Mesenchymal stem cell (in vitro differentiated cells and primary cell): ENCODE results near the gene PDE6B.
"Not testable (repeated sequence)": the region's sequence is repeated elsewhere in the genome, so short reads cannot be mapped to it uniquely, and the experiment has no call there.

Source experiments
- DNase-seq: peaks from one replicate; pipeline ENCODE4 v3.0.0-alpha.2; 2013
- H2AFZ ChIP-seq: one replicate; pipeline ENCODE4 v1.6.1; 2013; ENCODE audit warnings: low read depth, mild to moderate bottlenecking, control low read depth, inconsistent platforms, low read length, moderate library complexity
- H2AK5ac ChIP-seq: 2 replicates; pipeline ENCODE4 v1.6.1; 2013; ENCODE audit warnings: low read length, moderate library complexity, mild to moderate bottlenecking, inconsistent platforms; ENCODE audit not compliant: severe bottlenecking
- H2BK120ac ChIP-seq: one replicate; pipeline ENCODE4 v1.6.1; 2013; ENCODE audit warnings: low read depth, mild to moderate bottlenecking, inconsistent platforms, low read length, moderate library complexity
- H2BK12ac ChIP-seq, 2 experiments: one replicate each; pipeline ENCODE4 v1.6.1; 2013; ENCODE audit warnings: inconsistent platforms in 2 of 2, low read length in 2 of 2, mild to moderate bottlenecking in 2 of 2, moderate library complexity in 2 of 2, control low read depth in 1 of 2
- H2BK15ac ChIP-seq: one replicate; pipeline ENCODE4 v1.6.1; 2013; ENCODE audit warnings: mild to moderate bottlenecking, low read depth, inconsistent platforms; ENCODE audit not compliant: poor library complexity, severe bottlenecking
- H2BK5ac ChIP-seq: 2 replicates; pipeline ENCODE4 v1.6.1; 2013; ENCODE audit warnings: low read depth, mild to moderate bottlenecking, low read length, control low read depth, inconsistent platforms; ENCODE audit not compliant: poor library complexity, severe bottlenecking
- H3K14ac ChIP-seq, 2 experiments: one replicate each; pipeline ENCODE4 v1.6.1; 2013; ENCODE audit warnings: inconsistent platforms in 2 of 2, low read length in 2 of 2, control low read depth in 1 of 2, mild to moderate bottlenecking in 1 of 2, moderate library complexity in 1 of 2
- H3K18ac ChIP-seq, 2 experiments: one replicate each; pipeline ENCODE4 v1.6.1; 2013; ENCODE audit warnings: inconsistent platforms in 2 of 2, low read length in 2 of 2, control low read depth in 1 of 2, low read depth in 1 of 2, mild to moderate bottlenecking in 1 of 2
- H3K23ac ChIP-seq, 2 experiments: one replicate each; pipeline ENCODE4 v1.6.1; 2013; ENCODE audit warnings: inconsistent platforms in 2 of 2, low read length in 2 of 2, mild to moderate bottlenecking in 2 of 2, moderate library complexity in 2 of 2, control low read depth in 1 of 2
- H3K27ac ChIP-seq: 2 replicates; pipeline ENCODE4 v1.5.1; 2013; ENCODE audit warnings: mild to moderate bottlenecking, moderate library complexity, low read length, control low read depth, inconsistent platforms; ENCODE audit not compliant: poor library complexity, severe bottlenecking
- H3K27me3 ChIP-seq, 2 experiments: 2 replicates each; pipeline versions ENCODE4 v1.6.1 to v1.7.0; 2013; ENCODE audit warnings: low read length in 2 of 2, mild to moderate bottlenecking in 2 of 2, moderate library complexity in 2 of 2, control low read depth in 1 of 2, inconsistent platforms in 1 of 2; ENCODE audit not compliant: control insufficient read depth in 1 of 2, insufficient read depth in 1 of 2
- H3K36me3 ChIP-seq, 2 experiments: 2 replicates each; pipeline versions ENCODE4 v1.6.1 to v1.7.0; 2013; ENCODE audit warnings: low read length in 2 of 2, control low read depth in 1 of 2, inconsistent platforms in 1 of 2, low read depth in 1 of 2, mild to moderate bottlenecking in 1 of 2; ENCODE audit not compliant: insufficient read depth in 2 of 2, control insufficient read depth in 1 of 2
- H3K4ac ChIP-seq, 2 experiments: one replicate each; pipeline ENCODE4 v1.6.1; 2013; ENCODE audit warnings: inconsistent platforms in 2 of 2, low read length in 2 of 2, mild to moderate bottlenecking in 2 of 2, moderate library complexity in 2 of 2, control low read depth in 1 of 2, low read depth in 1 of 2
- H3K4me1 ChIP-seq: 2 replicates; pipeline ENCODE4 v1.6.1; 2013; ENCODE audit warnings: low read depth, low read length, control low read depth; ENCODE audit not compliant: control insufficient read depth, insufficient read depth
- H3K4me2 ChIP-seq: 2 replicates; pipeline ENCODE4 v1.6.1; 2013; ENCODE audit warnings: low read length, mild to moderate bottlenecking, inconsistent platforms; ENCODE audit not compliant: poor library complexity, severe bottlenecking
- H3K4me3 ChIP-seq, 2 experiments: 2 replicates each; pipeline versions ENCODE4 v1.5.1 to v1.7.0; 2013; ENCODE audit warnings: low read length in 2 of 2, mild to moderate bottlenecking in 2 of 2, control low read depth in 1 of 2, low read depth in 1 of 2; ENCODE audit not compliant: insufficient read depth in 1 of 2
- H3K79me1 ChIP-seq: replicated peaks from 2 replicates; pipeline ENCODE4 v1.6.1; 2013; ENCODE audit warnings: mild to moderate bottlenecking, control low read depth, low read length, inconsistent platforms; ENCODE audit not compliant: poor library complexity, severe bottlenecking
- H3K9ac ChIP-seq: 2 replicates; pipeline ENCODE4 v1.7.0; 2013; ENCODE audit warnings: mild to moderate bottlenecking, low read length, moderate library complexity
- H3K9me3 ChIP-seq: 2 replicates; pipeline ENCODE4 v1.7.0; 2013; ENCODE audit warnings: mild to moderate bottlenecking, low read length; ENCODE audit not compliant: control insufficient read depth
- H4K8ac ChIP-seq: one replicate; pipeline ENCODE4 v1.6.1; 2013; ENCODE audit warnings: inconsistent platforms, mild to moderate bottlenecking, low read length, moderate library complexity
- H4K91ac ChIP-seq: one replicate; pipeline ENCODE4 v1.6.1; 2013; ENCODE audit warnings: mild to moderate bottlenecking, low read length, inconsistent platforms
- WGBS: methylation state at CpG from one replicate; pipeline ENCODE4 v1.1.7; 2013; ENCODE audit warnings: mixed read lengths; 5-methylcytosine and 5-hydroxymethylcytosine counted together

PDE6B gene

DNA sequence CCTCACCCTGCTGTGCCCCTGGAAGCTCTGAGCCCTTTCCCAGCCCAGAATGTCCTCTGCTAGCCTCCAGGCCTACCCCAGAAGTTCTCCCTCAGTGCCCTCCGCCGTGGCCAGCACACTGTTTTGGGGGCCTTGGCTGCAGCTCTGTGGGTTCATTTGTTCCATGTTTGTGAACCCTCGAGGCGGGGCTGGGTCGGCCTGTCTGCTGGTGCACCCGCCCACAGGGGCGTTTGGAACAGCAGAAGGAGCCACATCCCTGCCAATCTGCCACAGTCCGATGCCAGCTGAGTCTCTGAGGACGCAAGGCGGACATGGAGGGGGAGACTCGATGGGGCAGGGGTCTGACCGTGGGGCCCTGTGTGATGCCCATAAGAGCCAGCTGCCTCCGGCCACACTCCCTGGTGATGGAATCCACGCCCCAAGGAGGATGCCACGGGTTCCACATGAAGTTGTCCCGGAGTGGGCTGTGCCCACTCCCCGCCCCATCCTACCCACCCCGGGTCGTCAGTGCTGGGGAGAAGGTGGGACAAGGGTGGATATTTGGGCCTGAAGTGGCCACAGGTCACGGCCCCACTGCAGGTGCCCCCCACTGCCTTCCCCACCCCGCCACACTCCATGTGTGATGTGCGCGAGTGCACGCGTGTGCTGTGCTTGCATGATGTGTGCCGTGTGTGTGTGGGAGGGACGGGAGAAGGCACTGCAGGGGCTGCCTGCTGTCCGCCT, 41.6 kb downstream of the PDE6B start:
- H3K9me3 ChIP-seq: no peaks in the 10 kb centered on the region
- H2BK120ac ChIP-seq: no peak overlapping the region
- H4K91ac ChIP-seq: peak overlapping the region; percentile 46
- H2BK12ac ChIP-seq: no peak overlapping the region
- peaks cover 9% of the 10 kb centered on the region for H3K4me1 ChIP-seq
- no peak overlapping the region for H2AFZ ChIP-seq
- no peak for DNase-seq
- no peak overlapping the region for H3K4me2 ChIP-seq
- H3K4me3 ChIP-seq: no peak overlapping the region
- no peak overlapping the region for H3K4ac ChIP-seq
- WGBS: 92% methylated on average over 27 of the region's 28 CpGs
- H3K36me3 ChIP-seq: peaks cover 14 to 17% of the 10 kb centered on the region in 2 experiments
- no peak overlapping the region for H4K8ac ChIP-seq
- no peak overlapping the region for H3K23ac ChIP-seq
- no peak overlapping the region for H2BK15ac ChIP-seq
- H3K79me1 ChIP-seq: peaks cover 7% of the 10 kb centered on the region
- H2AK5ac ChIP-seq: no peak overlapping the region
- no peak overlapping the region for H2BK5ac ChIP-seq
- peaks cover 0 to 51% of the 10 kb centered on the region in 2 experiments for H3K27me3 ChIP-seq
- H3K9ac ChIP-seq: no peak overlapping the region
- H3K27ac ChIP-seq: no peak overlapping the region
- H3K14ac ChIP-seq: no peak overlapping the region
- H3K18ac ChIP-seq: no peak overlapping the region

- Histone ChIP-seq H3K4me1 (peaks cover 9% of the 10 kb centered on the region), H3K9me3 (no peaks in the 10 kb centered on the region), H3K9ac (no peak overlapping the region), H3K4me2 (no peak overlapping the region), H2AK5ac (no peak overlapping the region), H2BK15ac (no peak overlapping the region), H3K27me3 (peaks cover 0 to 47% of the 10 kb centered on the region in 2 experiments), H3K18ac (no peak overlapping the region), H3K79me1 (peaks cover 11% of the 10 kb centered on the region), H3K4me3 (no peak overlapping the region), H2BK120ac (no peak overlapping the region), H4K8ac (no peak overlapping the region), H3K36me3 (peaks cover 18 to 22% of the 10 kb centered on the region in 2 experiments), H3K14ac (no peak overlapping the region), H3K4ac (no peak overlapping the region), H2BK12ac (no peak overlapping the region), H2BK5ac (no peak overlapping the region), H2AFZ (no peak overlapping the region), H4K91ac (no peak overlapping the region), H3K23ac (no peak overlapping the region), H3K27ac (no peak overlapping the region)
- WGBS: 75% methylated on average over 10 of the region's 10 CpGs
- no peak for DNase-seq
These were observed 42.2 kb downstream of the PDE6B start for GRCh38 chr4:667545-667925.

- H3K18ac ChIP-seq, H3K9me3 ChIP-seq: not testable (repeated sequence)
- 97% methylated on average over 6 of the region's 6 CpGs for WGBS
These were observed 42.8 kb downstream of the PDE6B start for GRCh38 chr4:668219-668618.

GRCh38 chr4:669806-670559, 44.6 kb downstream of the PDE6B start:
- Histone ChIP-seq H3K79me1 (peaks cover 20% of the 10 kb centered on the region), H3K27me3 (peaks cover 0 to 27% of the 10 kb centered on the region in 2 experiments), H3K36me3 (peaks cover 23% of the 10 kb centered on the region in 2 experiments), H3K4me1 (peaks cover 11% of the 10 kb centered on the region)
- not testable (repeated sequence) for DNase-seq, H3K4ac ChIP-seq, H4K8ac ChIP-seq, H2BK120ac ChIP-seq, H3K4me3 ChIP-seq, H3K9ac ChIP-seq, H3K4me2 ChIP-seq, H4K91ac ChIP-seq, H2AK5ac ChIP-seq, H3K14ac ChIP-seq, H3K9me3 ChIP-seq, H3K27ac ChIP-seq, H2AFZ ChIP-seq, H2BK12ac ChIP-seq, H2BK15ac ChIP-seq, H3K18ac ChIP-seq, H2BK5ac ChIP-seq, H3K23ac ChIP-seq
- 98% methylated on average over 10 of the region's 11 CpGs for WGBS

More at GRCh38 chr4:668219-668618, 42.8 kb downstream of the PDE6B start:
- not testable (repeated sequence) for H3K9ac ChIP-seq, H3K27ac ChIP-seq, H2BK120ac ChIP-seq, H3K4me2 ChIP-seq, H2BK12ac ChIP-seq, H3K14ac ChIP-seq, H3K4ac ChIP-seq, H3K4me3 ChIP-seq, H2AK5ac ChIP-seq, DNase-seq, H4K91ac ChIP-seq, H2BK15ac ChIP-seq, H4K8ac ChIP-seq, H3K23ac ChIP-seq, H2BK5ac ChIP-seq, H2AFZ ChIP-seq
- Histone ChIP-seq H3K4me1 (peaks cover 12% of the 10 kb centered on the region), H3K79me1 (peaks cover 14% of the 10 kb centered on the region), H3K36me3 (peaks cover 23% of the 10 kb centered on the region in 2 experiments), H3K27me3 (peaks cover 0 to 42% of the 10 kb centered on the region in 2 experiments)
